IPS-18a (cell line): ENCODE measurements around the gene ALDOC.
"Not testable (repeated sequence)": the region's sequence is repeated elsewhere in the genome, so short reads cannot be mapped to it uniquely, and the experiment has no call there.

ENCODE experiments used
- H3K27ac ChIP-seq: one replicate; pipeline ENCODE4 v1.5.1; 2013; ENCODE audit warnings: low read length
- H3K27me3 ChIP-seq: one replicate; pipeline ENCODE4 v1.6.1; 2013; ENCODE audit warnings: mild to moderate bottlenecking, low read length; ENCODE audit not compliant: control insufficient read depth, insufficient read depth
- H3K36me3 ChIP-seq: one replicate; pipeline ENCODE4 v1.6.1; 2013; ENCODE audit warnings: low read depth, low read length; ENCODE audit not compliant: control insufficient read depth
- H3K4me1 ChIP-seq: one replicate; pipeline ENCODE4 v1.6.1; 2013; ENCODE audit warnings: low read depth, low read length; ENCODE audit not compliant: control insufficient read depth
- H3K4me3 ChIP-seq: one replicate; pipeline ENCODE4 v1.5.1; 2013; ENCODE audit warnings: low read length
- H3K9ac ChIP-seq: one replicate; pipeline ENCODE4 v1.6.1; 2013; ENCODE audit warnings: mild to moderate bottlenecking, low read length, moderate library complexity
- H3K9me3 ChIP-seq: one replicate; pipeline ENCODE4 v1.6.1; 2013; ENCODE audit warnings: low read depth, low read length; ENCODE audit not compliant: control insufficient read depth

ALDOC gene

DNA sequence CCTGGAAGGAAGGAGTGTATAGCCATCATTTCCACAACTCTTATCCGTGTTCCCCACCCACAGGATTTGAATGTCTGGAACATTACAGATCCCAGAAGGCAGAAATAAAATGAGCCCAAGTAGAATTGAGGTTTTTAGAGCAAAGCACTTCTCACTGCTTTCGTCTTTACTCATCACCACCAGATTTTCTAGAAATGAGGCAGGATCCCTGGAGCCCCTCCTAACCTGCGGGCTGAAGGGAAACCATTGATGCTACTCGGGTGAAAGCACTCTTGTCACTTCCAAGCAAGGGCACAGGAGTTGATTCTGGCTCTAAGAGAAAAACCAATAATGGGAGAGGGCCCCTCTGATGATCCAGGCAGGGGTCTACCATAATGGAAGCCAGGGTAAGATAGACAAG, 2.8 kb upstream of the ALDOC start:
- H3K36me3 ChIP-seq: peaks cover 69% of the 10 kb centered on the region
- H3K4me3 ChIP-seq: no peak overlapping the region
- H3K27me3 ChIP-seq: peaks cover 7% of the 10 kb centered on the region
- H3K4me1 ChIP-seq: peaks cover 8% of the 10 kb centered on the region
- H3K9ac ChIP-seq: no peak overlapping the region
- H3K9me3 ChIP-seq: no peaks in the 10 kb centered on the region
- no peak overlapping the region for H3K27ac ChIP-seq

DNA sequence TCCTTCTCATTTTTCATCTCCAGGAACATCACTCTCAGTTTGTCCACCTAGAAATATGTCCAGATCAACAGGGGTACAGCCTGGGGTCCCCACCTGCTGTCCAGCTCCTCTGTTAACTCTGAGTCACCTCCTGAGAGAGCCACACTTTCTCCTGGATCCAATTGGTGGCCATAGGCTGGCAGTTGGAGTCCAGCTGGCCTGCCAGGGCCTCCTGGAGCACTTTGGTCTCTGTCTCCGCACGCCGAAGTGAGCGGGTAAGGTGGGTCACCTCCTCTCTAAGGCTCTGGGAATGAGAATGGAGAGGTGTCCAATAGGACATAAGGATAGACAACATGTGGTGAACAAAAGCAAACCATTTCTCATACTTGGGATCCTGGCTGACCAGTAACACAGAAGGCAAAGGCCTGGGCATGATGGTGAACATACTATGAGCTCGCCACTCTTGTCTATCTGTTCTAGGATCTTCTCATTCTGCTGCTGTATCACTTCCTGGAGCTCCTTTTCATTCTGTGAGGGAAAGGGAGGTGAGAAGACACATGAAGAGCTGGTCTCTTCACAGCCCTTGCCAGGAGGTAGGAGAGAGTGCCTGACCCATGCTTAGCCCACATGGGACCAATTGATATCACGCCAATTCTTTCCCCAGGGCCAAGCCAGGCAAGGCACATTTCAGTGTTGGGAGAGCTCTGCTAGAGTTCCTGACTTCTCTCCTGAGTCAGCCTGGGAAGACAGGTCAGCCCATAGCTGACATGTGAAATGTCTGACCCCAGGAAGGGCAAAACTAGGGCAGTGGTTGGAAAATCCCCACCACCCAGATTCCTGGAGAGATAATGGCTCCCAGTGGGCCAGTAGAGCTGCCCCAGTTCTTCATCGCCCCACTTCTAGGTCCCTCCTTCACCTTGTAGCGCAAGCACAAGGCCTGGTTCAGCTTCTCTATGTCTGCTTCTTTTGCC, 1.8 kb upstream of the ALDOC start:
- no peaks in the 10 kb centered on the region for H3K9me3 ChIP-seq
- H3K36me3 ChIP-seq: peaks cover 59% of the 10 kb centered on the region
- peaks cover 8% of the 10 kb centered on the region for H3K4me1 ChIP-seq
- H3K27me3 ChIP-seq: peaks cover 7% of the 10 kb centered on the region
- H3K27ac ChIP-seq: no peak overlapping the region
- no peak overlapping the region for H3K4me3 ChIP-seq
- no peak overlapping the region for H3K9ac ChIP-seq

DNA sequence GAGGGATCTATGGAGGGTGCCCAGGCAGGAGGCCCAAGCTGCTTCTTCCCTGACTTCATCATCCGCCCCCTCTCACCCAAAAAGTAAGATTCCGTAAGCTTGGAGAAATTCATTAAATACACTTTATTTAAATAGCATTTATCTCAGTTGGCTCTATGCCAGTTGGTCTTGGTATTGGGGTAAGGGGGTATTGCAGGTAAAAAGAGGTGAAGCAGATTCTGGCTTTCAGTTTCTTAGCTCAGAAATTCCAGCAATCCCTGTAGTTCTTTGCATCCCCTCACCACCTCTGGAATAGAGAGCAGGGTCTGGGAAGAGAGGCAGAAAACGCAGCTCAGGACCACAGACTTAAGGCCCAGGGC, 750 bp upstream of the ALDOC start:
- Histone ChIP-seq H3K4me3 (no peak overlapping the region), H3K36me3 (peaks cover 48% of the 10 kb centered on the region), H3K27ac (no peak overlapping the region), H3K27me3 (peaks cover 11% of the 10 kb centered on the region), H3K9me3 (no peaks in the 10 kb centered on the region), H3K4me1 (peaks cover 8% of the 10 kb centered on the region), H3K9ac (no peak overlapping the region)

DNA sequence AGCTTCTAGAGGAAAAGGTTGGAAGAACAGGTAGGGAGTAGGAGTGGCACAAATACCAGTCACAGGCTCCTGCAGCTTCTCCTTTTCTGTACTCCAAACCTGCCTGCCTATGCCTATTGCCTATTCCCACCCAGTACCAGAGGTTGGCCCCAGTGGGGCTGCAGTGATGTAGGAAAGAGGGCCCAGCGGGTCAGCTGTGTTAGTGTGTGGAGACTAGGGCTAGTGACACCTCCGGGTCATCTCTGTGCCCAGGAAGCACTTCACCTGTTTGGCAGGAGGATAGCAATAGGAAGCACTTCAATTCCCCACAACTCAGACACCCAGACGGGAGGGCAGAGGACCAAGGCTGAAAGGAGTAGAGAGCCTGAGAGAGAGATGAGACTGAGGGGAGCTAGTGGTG, 679 bp downstream of the ALDOC start:
- not testable (repeated sequence) for H3K9me3 ChIP-seq, H3K27ac ChIP-seq, H3K4me1 ChIP-seq, H3K9ac ChIP-seq
- peaks cover 16% of the 10 kb centered on the region for H3K27me3 ChIP-seq
- peak overlapping the region; percentile 25 for H3K4me3 ChIP-seq
- H3K36me3 ChIP-seq: peaks cover 39% of the 10 kb centered on the region

DNA sequence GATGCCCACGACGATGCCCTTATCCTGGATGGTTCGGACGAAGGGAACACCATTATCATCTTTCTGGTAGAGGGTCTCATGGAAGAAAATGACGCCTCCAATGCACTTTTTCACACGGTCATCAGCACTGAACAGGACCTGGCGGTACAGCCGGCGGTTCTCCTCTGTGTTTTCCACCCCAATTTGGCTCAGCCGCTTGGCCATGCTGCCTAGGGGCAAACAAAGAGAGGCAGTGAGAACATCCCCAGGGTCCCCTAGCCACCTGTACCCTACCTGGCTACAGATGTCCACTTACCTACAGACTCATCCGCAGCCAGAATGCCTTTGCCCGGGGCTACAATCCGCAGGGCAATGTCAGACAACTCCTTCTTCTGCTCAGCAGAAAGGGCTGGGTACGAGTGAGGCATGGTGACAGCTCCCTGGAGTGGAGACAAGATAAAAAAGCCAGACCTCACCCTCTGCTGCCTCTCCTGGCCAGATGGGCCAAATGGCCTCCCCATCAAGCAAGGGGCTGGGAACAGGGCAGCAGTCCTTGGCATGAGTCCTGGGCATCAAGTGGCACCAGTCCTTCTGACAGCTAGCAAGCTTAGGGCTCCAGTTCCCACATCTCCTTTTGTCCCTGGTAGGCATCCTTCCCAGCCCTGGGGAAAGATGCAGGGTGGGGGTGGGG, 1.4 kb downstream of the ALDOC start:
- no peak overlapping the region for H3K4me3 ChIP-seq
- peaks cover 8% of the 10 kb centered on the region for H3K4me1 ChIP-seq
- H3K9ac ChIP-seq: no peak overlapping the region
- no peaks in the 10 kb centered on the region for H3K9me3 ChIP-seq
- H3K27ac ChIP-seq: no peak overlapping the region
- H3K27me3 ChIP-seq: peaks cover 16% of the 10 kb centered on the region
- peaks cover 32% of the 10 kb centered on the region for H3K36me3 ChIP-seq

DNA sequence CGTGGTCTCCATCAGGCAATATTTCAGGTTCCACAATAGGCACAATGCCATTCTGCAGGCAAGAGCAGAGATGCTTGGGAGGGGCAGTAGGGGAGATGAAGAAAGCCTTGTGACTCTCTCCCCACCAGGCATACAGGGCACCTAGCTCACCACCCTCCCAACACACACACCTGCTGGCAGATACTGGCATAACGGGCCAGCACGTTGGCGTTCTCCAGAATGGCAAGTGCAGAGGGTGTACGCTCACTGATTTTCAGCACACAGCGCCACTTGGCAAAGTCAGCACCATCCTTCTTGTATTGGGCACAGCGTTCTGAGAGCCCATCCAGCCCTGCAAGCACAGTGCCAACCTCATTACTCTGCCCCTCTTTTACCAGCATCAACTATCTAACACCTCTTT, 2.2 kb downstream of the ALDOC start:
- no peak overlapping the region for H3K27ac ChIP-seq
- no peak overlapping the region for H3K9ac ChIP-seq
- H3K9me3 ChIP-seq: no peaks in the 10 kb centered on the region
- H3K36me3 ChIP-seq: peaks cover 24% of the 10 kb centered on the region
- H3K4me1 ChIP-seq: peaks cover 8% of the 10 kb centered on the region
- no peak overlapping the region for H3K4me3 ChIP-seq
- peaks cover 16% of the 10 kb centered on the region for H3K27me3 ChIP-seq

DNA sequence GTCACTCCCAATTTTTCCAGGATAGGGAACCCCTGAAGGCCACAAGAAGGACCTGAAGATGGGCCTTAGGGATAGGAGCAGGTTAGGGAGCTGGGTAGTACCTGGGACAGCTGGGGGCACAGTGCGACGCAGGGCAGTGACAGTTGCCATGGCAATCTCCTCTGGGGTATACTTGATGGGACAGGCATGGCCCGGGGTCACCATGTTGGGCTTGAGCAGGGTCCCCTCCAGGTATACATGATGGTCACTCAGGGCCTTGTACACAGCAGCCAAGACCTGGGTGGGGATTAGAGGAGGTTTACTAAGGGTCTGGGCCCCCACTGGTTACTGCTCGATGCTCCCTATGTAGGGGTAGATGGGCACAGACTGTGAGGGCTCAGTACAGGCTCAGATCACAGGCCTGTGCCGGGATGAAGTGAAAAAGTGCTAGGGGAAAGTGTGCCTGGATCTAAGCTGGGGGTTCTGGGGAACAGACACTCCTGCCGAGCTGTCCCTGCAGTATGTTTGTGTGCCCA, 2.7 kb downstream of the ALDOC start:
- H3K4me1 ChIP-seq: peaks cover 8% of the 10 kb centered on the region
- peaks cover 19% of the 10 kb centered on the region for H3K36me3 ChIP-seq
- no peak overlapping the region for H3K9ac ChIP-seq
- H3K4me3 ChIP-seq: no peak overlapping the region
- H3K9me3 ChIP-seq: no peaks in the 10 kb centered on the region
- peaks cover 16% of the 10 kb centered on the region for H3K27me3 ChIP-seq
- H3K27ac ChIP-seq: no peak overlapping the region

DNA sequence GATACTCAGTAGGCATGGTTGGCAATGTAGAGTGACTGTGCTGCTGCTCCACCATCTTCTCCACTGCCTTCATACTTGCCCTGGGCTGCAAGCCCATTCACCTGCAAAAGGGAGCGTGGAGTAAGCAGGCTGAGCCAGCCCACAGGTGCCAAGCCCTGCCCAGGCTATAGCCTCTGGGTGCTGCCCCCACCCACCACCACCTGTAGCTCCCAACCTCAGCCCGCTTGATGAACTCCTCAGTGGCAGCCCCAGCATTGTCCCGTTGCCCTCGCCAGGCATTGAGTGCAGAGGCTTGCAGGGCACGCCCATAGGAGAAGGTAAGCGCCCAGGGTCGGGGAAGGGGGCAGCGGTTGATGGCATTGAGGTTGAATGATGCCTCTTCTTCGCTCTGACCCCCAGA, 3.2 kb downstream of the ALDOC start:
- Histone ChIP-seq H3K27me3 (peaks cover 16% of the 10 kb centered on the region), H3K36me3 (peaks cover 14% of the 10 kb centered on the region), H3K4me3 (no peak overlapping the region), H3K4me1 (peaks cover 8% of the 10 kb centered on the region), H3K9me3 (no peaks in the 10 kb centered on the region), H3K27ac (no peak overlapping the region), H3K9ac (no peak overlapping the region)

DNA sequence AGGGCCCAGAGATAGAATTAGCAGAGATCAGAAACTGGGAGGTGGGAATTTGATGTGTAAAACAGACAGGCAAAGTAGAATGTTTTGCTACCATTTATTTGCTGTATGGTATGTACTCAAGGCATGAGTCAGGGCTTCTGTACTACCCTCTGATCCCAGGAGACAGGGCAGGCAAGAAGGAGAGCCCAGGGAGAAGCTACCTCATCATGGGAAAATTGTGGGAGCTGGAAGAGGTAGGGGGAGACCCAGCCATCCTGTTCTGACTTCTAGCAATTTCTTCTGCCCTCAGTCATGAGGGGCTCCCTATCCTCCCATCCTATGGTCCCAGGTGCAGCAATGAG, 3.7 kb downstream of the ALDOC start:
- Histone ChIP-seq H3K4me1 (peaks cover 8% of the 10 kb centered on the region), H3K27ac (no peak overlapping the region), H3K9ac (no peak overlapping the region), H3K4me3 (no peak overlapping the region), H3K27me3 (peaks cover 16% of the 10 kb centered on the region), H3K9me3 (no peaks in the 10 kb centered on the region), H3K36me3 (peaks cover 9% of the 10 kb centered on the region)

DNA sequence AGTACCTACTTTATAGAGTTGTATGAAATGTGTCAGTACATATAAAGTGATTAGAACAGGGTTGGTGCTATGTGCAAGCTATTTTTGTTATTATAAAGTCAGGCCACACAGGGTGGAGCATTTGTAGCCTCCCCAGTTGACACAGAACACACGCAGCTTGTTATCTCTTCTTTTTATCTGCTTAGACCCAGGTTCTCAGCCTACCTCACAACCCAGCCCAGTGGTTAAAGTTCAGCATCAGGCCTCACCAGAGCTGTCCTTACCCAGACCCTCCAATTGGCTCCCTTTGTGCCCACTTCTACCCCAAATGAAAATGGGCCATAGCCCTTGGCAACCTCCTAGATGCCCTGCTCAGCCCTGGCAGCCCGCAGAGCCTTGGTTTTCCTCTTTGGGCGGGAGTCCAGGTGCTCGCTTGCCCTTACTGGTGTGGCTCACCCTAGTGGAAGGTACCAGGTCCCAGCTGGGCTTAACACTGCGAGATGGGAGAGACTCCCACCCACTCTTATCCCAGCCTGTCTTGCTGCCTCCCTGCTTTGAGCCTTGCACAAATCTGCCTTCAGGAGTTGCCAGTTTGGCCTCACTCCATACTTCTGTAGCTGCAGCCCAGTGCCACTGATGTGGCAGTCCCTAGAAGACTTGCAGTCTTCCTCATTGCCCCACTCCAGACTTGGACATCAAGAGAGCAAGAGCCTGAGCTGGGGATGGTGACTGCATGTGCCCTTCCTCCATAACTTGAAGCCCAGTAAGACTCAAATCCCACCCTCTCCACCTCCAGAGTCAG, 4.2 kb downstream of the ALDOC start:
- H3K36me3 ChIP-seq: peaks cover 3% of the 10 kb centered on the region
- no peaks in the 10 kb centered on the region for H3K9me3 ChIP-seq
- peak overlapping the region; percentile 94 for H3K4me3 ChIP-seq
- H3K9ac ChIP-seq: no peak overlapping the region
- peaks cover 6% of the 10 kb centered on the region for H3K4me1 ChIP-seq
- no peak overlapping the region for H3K27ac ChIP-seq
- H3K27me3 ChIP-seq: peaks cover 16% of the 10 kb centered on the region

DNA sequence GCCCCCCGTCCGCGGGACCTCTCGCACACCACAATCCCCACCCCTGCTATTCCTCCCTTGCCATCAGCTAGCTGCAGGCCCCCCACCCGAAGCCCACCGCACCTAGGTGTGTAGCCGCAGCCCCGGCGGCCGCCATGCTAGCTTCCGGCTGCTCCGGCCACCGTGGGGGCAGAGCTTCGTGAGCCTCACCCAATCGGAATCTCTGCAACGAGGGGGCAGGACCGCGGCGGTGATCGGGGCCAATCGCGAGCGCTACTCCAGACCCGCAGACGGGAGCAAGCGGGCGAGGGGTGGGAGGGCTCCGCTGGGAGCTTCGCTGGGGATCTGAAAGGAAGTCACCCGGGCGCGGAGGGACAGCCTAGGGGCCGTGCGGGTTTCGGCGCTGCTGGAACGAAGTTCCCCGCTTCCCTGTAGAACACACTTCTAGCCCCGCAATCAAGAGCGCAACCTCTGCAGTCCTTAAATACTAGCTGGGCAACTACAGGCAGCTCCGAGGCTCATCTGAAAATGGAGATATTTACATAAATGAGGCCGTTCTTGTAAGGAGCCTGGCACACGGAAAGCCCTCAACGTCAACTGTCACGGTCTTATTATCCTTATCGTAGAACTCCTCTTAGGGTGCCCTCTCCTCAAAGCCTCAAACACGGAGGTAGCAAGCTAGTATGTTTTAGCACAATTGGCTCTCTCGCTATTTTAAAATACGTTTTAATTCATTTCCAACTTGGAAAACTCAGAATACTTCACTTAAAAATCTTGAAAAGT, 5.2 kb downstream of the ALDOC start, which contains the start of gene PIGS:
PIGS (minus strand) TSS at position 164 of the 762 bp plus-strand sequence; CDS start at position 136, 28 bp downstream.
- Histone ChIP-seq H3K4me1 (no peaks in the 10 kb centered on the region), H3K36me3 (no peaks in the 10 kb centered on the region), H3K9ac (peak within 1 kb of the TSS; percentile 68), H3K27ac (no peak within 1 kb of the TSS), H3K4me3 (peak within 1 kb of the TSS; percentile 94), H3K9me3 (no peaks in the 10 kb centered on the region), H3K27me3 (peaks cover 16% of the 10 kb centered on the region)
